ENCODE measurements around the gene VWA8.

GRCh38 chr13:41696163-41697003 lies 264.5 kb downstream of the VWA8 start:
- no peak for TF ChIP-seq CTCF (IDR thresholded peaks at IDR 0.05; ENCODE audit: low read depth, low read length, poor library complexity, severe bottlenecking)
- TF ChIP-seq EZH2phosphoT487 (IDR thresholded peaks at IDR 0.05; ENCODE audit: borderline replicate concordance, low read length) = no peak
